ENCODE results near the gene NTNG1.

NTNG1 gene

DNA sequence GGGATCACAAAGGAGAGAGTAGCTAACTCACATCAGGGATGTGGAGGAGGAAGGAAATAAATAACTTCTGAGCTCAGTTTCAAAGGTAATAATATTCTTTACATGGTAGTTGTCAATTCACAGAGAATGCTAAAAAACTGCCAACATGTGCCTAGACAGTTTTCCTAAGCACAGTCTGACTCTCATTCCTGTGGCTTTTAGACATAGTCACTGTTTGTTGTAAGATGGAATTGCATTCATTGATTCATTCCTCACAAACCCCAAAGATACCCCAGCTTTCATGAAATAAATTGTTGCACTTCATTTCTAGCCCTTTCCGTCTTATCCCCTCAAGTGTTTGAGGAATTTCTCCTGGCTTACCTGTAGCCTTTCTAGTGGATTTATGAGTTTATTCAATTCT, 263.9 kb downstream of the NTNG1 start:
- no peak for DNase-seq (ENCODE audit: low read depth in 3 of 3)

- DNase-seq (ENCODE audit: low read depth in 3 of 3): no peak
Observed at GRCh38 chr1:107405236-107405635, 264.4 kb downstream of the NTNG1 start.

DNA sequence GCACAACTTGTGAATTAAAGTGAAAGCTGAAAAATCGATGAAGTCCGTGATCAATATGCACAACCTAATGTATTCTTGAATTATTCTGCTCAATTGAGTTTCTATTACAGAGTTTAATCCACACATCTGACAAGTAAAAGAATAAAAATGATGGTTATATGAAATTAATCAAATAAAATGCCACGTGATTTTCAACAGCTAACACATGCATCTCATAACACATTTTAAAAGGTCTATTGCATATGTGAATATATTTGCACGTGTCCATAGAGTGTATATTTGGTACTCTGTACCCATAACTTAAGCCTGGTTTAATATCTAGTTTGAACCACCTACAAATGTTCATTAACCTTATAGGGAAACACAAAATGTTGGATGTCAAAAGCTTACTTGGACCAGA, 266.2 kb downstream of the NTNG1 start:
- no peak for DNase-seq (ENCODE audit: low read depth in 3 of 3)

- DNase-seq (ENCODE audit: low read depth in 3 of 3): no peak
Observed at GRCh38 chr1:107413546-107413945, 272.7 kb downstream of the NTNG1 start.

GRCh38 chr1:107413951-107414350, 273.1 kb downstream of the NTNG1 start:
- no peak for DNase-seq (ENCODE audit: low read depth in 3 of 3)

GRCh38 chr1:107414550-107414949, 273.7 kb downstream of the NTNG1 start:
- no peak for DNase-seq (ENCODE audit: low read depth in 3 of 3)

- no peak for DNase-seq (ENCODE audit: low read depth in 3 of 3)
Observed at GRCh38 chr1:107415241-107415640, 274.4 kb downstream of the NTNG1 start.

DNA sequence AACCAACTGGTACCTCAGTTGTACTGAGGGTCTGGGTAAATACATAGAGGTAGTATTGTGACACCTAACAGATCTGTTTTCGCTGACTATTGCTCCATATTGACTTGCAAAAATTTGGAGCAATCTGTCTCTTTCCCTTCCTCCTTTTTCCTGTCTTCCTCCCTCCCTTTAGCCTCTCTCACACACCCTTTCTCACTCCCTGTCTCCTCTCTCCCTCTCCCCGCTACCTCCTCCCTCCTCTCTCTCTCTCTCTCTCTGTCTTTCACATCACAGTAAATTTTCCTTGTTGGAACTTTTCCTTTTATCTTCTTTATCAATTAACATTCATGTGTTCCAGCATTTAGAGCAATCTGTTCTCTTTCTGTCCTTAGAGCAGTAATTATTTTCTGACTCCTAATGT, 278.2 kb downstream of the NTNG1 start:
- no peak for DNase-seq (ENCODE audit: low read depth in 3 of 3)

GRCh38 chr1:107422901-107423300, 282.1 kb downstream of the NTNG1 start:
- DNase-seq (ENCODE audit: low read depth in 3 of 3): no peak

GRCh38 chr1:107430540-107431228, 289.8 kb downstream of the NTNG1 start:
- no peak for DNase-seq (ENCODE audit: low read depth in 3 of 3)

GRCh38 chr1:107432108-107432507, 291.3 kb downstream of the NTNG1 start:
- DNase-seq (ENCODE audit: low read depth in 3 of 3): no peak

- no peak for DNase-seq (ENCODE audit: low read depth in 3 of 3)
Observed at GRCh38 chr1:107433068-107433467, 292.2 kb downstream of the NTNG1 start.

GRCh38 chr1:107433635-107434360, 293.0 kb downstream of the NTNG1 start:
- no peak for DNase-seq (ENCODE audit: low read depth in 3 of 3)

DNA sequence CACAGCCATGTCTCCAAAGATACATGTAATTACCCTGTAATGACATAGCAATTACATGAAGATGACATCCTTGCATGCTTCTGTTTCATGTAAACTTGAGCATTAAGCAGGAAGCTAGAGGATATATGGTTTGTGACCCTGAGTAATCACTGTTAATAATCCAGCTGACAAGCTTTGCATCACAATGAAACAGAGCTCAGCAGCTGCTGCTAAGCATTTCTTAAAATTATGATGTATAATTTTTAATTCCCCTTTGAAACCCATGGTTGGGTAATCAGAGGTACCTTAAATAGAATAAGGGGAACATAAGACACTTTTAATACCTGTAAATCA, 293.5 kb downstream of the NTNG1 start:
- DNase-seq (ENCODE audit: low read depth in 3 of 3): no peak

- DNase-seq (ENCODE audit: low read depth in 3 of 3): no peak
Observed at GRCh38 chr1:107436552-107437241, 295.9 kb downstream of the NTNG1 start.

DNA sequence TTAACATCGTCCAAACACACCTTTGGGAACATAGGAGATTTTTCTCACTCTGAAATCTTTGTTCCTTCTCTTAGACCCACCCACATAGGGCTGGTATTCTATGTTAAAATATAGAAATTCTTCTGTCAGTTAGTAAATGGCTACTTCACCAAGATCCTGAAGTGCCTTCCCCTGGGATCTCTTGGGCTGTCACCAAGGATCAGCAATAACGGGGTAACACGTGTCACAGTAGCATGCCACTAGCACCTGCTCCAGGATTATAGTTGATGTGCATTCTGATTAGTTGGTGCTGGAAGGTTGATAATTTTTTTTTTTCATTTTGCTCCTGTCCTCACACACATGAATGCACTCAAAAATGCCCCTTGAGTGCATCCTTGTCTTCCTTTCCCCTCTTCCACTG, 298.7 kb downstream of the NTNG1 start:
- no peak for DNase-seq (ENCODE audit: low read depth in 3 of 3)

DNA sequence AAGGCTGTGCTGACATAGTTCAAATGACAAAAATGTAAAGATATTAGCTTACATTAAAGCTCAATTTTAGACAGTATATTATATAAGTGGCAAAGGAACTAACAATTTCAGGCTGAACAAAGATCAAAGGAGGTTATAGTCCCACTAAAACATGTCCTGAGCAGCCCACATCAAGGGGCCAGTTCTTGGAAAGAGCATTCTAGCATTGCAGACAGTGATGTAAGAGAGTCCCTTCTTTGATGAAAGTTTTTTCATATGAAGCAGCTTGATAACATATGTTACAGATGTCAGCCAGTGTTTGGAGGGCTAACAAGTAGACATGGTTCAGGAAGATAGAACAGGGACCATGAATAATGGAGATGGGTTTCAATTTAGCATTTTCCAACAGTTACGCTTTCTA, 301.7 kb downstream of the NTNG1 start:
- DNase-seq (ENCODE audit: low read depth in 3 of 3): no peak

DNA sequence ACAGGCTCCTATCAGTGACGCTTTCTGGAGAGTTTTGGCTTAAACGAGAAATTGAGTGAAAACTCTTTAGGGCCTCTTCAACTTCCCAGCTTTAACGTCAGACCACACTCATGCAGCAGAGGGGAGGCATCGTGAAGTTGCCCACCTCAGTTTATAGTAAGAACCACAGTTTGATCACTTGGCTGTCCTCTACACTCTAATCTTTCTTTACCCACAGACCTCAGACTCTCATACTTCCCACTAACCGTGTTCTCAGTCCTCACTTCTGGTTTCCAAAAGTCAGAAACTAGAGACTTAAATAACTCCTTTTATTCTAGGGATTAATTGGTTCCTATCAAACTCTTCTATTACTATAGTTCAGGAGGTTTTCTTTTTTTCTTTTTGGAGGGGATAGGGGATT, 302.2 kb downstream of the NTNG1 start:
- DNase-seq (ENCODE audit: low read depth in 3 of 3): no peak

DNA sequence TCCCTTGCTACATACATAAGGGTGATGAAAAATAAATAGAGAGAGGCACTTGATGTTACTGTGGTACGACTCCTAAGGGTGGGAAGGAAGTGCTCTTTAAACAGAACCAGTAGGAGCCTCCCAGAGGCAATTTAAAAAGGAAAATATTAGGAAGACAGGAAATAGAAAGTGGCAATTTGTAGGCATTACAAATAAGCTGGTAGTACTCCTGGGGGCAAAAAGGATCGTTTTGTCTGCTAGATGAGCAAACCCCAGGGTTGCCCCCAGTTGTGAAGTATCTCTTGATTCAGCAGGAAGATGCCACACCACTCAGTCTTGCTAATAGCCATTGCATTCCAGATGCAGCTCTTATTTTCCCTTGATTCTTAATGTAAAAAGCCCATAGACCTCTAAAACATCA, 303.0 kb downstream of the NTNG1 start:
- DNase-seq (ENCODE audit: low read depth in 3 of 3): no peak

DNA sequence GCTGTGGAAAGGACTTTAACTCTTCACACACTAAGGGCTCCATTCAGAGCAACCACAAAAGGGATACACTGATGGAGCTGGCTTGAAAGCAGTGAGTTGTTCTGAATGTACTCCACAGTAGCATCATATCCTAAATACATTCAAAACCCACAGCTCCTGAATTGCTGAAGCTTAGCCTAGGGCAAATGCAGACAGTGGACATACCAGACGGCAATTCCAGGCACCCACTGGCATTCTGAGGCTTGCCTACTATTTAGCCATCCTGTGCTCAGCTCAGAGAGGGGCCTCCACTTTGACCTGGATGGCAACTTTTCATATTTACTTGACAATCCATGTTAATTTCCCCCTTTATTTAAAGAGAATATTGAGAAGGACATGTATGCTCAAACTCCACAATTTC, 303.5 kb downstream of the NTNG1 start:
- no peak for DNase-seq (ENCODE audit: low read depth in 3 of 3)

DNA sequence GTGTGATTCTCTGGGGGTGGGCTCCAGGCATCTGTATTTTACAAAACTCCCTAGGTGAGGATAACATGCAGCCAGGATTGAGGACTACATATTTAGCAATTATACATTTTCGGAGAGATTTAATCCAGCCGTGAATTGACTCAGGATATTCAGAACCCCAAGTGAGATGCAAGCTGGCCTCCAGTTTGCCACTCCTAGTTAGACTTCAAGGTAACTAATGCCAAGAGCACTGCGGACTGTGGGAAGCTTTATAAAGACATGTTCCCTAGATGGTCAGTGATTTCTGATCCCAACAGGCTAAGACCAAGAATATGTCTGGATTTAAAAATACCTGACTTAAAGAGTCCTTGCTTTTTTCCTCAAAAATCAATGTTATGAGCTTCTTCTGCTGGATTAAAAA, 308.5 kb downstream of the NTNG1 start:
- DNase-seq (ENCODE audit: low read depth in 3 of 3): no peak

DNA sequence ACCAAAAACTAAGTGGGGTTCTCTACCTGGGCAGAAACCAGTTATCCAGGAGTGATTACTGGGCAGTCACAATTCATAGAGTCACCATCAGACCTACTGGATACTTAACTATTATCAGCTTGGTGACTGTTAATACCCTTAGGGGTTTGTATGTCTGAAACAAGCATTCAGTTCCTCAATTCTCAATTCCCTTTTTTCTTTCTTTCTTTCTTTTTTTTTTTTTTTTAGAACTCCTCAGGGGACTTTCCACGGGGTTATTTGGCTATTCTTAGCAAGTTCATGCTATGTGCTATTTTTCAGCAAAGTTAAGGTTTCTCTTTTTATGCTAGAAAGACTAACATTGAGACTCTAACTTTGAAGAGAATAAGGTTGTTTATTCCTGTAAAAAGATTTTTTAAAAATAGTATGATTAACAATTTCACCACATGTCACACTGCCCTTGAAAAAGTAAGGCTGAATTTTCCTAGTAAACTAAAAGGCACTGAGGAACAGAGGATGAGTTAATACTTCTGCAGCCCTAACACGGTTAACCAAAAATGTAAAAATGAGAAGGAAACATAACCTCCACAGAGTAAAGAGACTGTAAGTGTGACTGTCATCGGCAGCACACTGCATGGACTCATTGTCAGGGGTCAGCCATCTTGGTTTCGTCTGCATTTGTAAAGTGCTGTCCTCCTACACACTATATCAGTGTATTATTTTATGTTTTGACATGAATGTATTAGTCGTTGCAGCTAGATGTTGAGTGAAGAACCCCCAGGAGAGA, 310.2 kb downstream of the NTNG1 start:
- no peak for DNase-seq (ENCODE audit: low read depth in 3 of 3)
